ENCODE results near the gene MAP3K9. TPM values are rescaled to one million over a fixed set of nuclear protein-coding genes. Genes with fewer than 3 reads are reported as not detected.

The MAP3K9 gene
- total and polyA plus RNA-seq, 3 experiments from 2014 or later: 1.9 to 4.7 (median 4.0) TPM

- ChIA-PET CTCF (no interaction called here), POLR2A (no interaction called here)
- H3K27me3 Mint-ChIP-seq: no peaks in the 10 kb centered on the region
- H3K4me1 Mint-ChIP-seq: no peaks in the 10 kb centered on the region
- H3K4me1 ChIP-seq (ENCODE audit: insufficient read depth, low read length): no peaks in the 10 kb centered on the region
- no peak overlapping the region for H3K27ac ChIP-seq (ENCODE audit: low read depth, low read length)
- H3K4me3 Mint-ChIP-seq: no peak overlapping the region
- H3K9me3 Mint-ChIP-seq: no peaks in the 10 kb centered on the region
- no peak overlapping the region for H3K27ac Mint-ChIP-seq
- peaks cover under 1% of the 10 kb centered on the region for H3K36me3 ChIP-seq (ENCODE audit: insufficient read depth, low read length)
- H3K36me3 Mint-ChIP-seq: peaks cover 15 to 38% (median 17%) of the 10 kb centered on the region in 3 donors
- no peak overlapping the region for H3K4me3 ChIP-seq (ENCODE audit: low read length)
- DNase-seq: no peak
- H3K27me3 ChIP-seq (ENCODE audit: insufficient read depth, low read length, poor library complexity, severe bottlenecking): no peaks in the 10 kb centered on the region
- no peaks in the 10 kb centered on the region for H3K9me3 ChIP-seq (ENCODE audit: low read length)
Measured at GRCh38 chr14:70753518-70753953, 55.8 kb downstream of the MAP3K9 start.

- Histone ChIP-seq H3K4me1 (ENCODE audit: insufficient read depth, low read length) (no peaks in the 10 kb centered on the region), H3K4me3 (ENCODE audit: low read length) (no peak overlapping the region), H3K36me3 (ENCODE audit: insufficient read depth, low read length) (peaks cover 5% of the 10 kb centered on the region), H3K27me3 (ENCODE audit: insufficient read depth, low read length, poor library complexity, severe bottlenecking) (no peaks in the 10 kb centered on the region), H3K9me3 (ENCODE audit: low read length) (no peaks in the 10 kb centered on the region), H3K27ac (ENCODE audit: low read depth, low read length) (no peak overlapping the region)
- Mint-ChIP-seq H3K4me3 (no peak overlapping the region), H3K36me3 (peaks cover 14 to 42% (median 20%) of the 10 kb centered on the region in 3 donors), H3K27me3 (no peaks in the 10 kb centered on the region), H3K4me1 (no peaks in the 10 kb centered on the region), H3K27ac (no peak overlapping the region), H3K9me3 (no peaks in the 10 kb centered on the region)
- DNase-seq: no peak
- POLR2A ChIA-PET: no interaction called here
- CTCF ChIA-PET: no interaction called here
Measured at GRCh38 chr14:70748422-70748821, 60.9 kb downstream of the MAP3K9 start.

GRCh38 chr14:70744641-70745040 is 64.7 kb downstream of the MAP3K9 start:
- Mint-ChIP-seq H3K36me3 (peaks cover 6 to 54% (median 22%) of the 10 kb centered on the region in 3 donors), H3K27ac (no peak overlapping the region), H3K9me3 (no peaks in the 10 kb centered on the region), H3K27me3 (no peaks in the 10 kb centered on the region), H3K4me3 (no peak overlapping the region), H3K4me1 (no peaks in the 10 kb centered on the region)
- CTCF ChIA-PET: no interaction called here
- no peaks in the 10 kb centered on the region for H3K27me3 ChIP-seq (ENCODE audit: insufficient read depth, low read length, poor library complexity, severe bottlenecking)
- no peaks in the 10 kb centered on the region for H3K4me1 ChIP-seq (ENCODE audit: insufficient read depth, low read length)
- no peak overlapping the region for H3K4me3 ChIP-seq (ENCODE audit: low read length)
- peaks cover 5% of the 10 kb centered on the region for H3K36me3 ChIP-seq (ENCODE audit: insufficient read depth, low read length)
- POLR2A ChIA-PET: no interaction called here
- H3K27ac ChIP-seq (ENCODE audit: low read depth, low read length): no peak overlapping the region
- H3K9me3 ChIP-seq (ENCODE audit: low read length): no peaks in the 10 kb centered on the region
- no peak for DNase-seq

- Mint-ChIP-seq H3K4me1 (no peaks in the 10 kb centered on the region), H3K27ac (peak overlapping the region in 1 of 8 donors; percentile 66), H3K27me3 (peaks cover 0 to 2% of the 10 kb centered on the region in 2 donors), H3K9me3 (no peaks in the 10 kb centered on the region), H3K4me3 (no peak overlapping the region), H3K36me3 (peaks cover 0 to 56% (median 21%) of the 10 kb centered on the region in 3 donors)
- Histone ChIP-seq H3K27ac (ENCODE audit: low read depth, low read length) (no peak overlapping the region), H3K36me3 (ENCODE audit: insufficient read depth, low read length) (no peaks in the 10 kb centered on the region), H3K9me3 (ENCODE audit: low read length) (no peaks in the 10 kb centered on the region), H3K4me3 (ENCODE audit: low read length) (no peak overlapping the region), H3K27me3 (ENCODE audit: insufficient read depth, low read length, poor library complexity, severe bottlenecking) (no peaks in the 10 kb centered on the region), H3K4me1 (ENCODE audit: insufficient read depth, low read length) (no peaks in the 10 kb centered on the region)
- ChIA-PET CTCF (no interaction called here), POLR2A (no interaction called here)
- no peak for DNase-seq
Measured at GRCh38 chr14:70742316-70742715, 67.0 kb downstream of the MAP3K9 start.

- POLR2A ChIA-PET: no interaction called here
- peaks cover 0 to 2% of the 10 kb centered on the region in 2 donors for H3K27me3 Mint-ChIP-seq
- no peaks in the 10 kb centered on the region for H3K4me1 Mint-ChIP-seq
- Histone ChIP-seq H3K4me3 (ENCODE audit: low read length) (no peak overlapping the region), H3K27ac (ENCODE audit: low read depth, low read length) (no peak overlapping the region), H3K4me1 (ENCODE audit: insufficient read depth, low read length) (no peaks in the 10 kb centered on the region), H3K9me3 (ENCODE audit: low read length) (no peaks in the 10 kb centered on the region), H3K27me3 (ENCODE audit: insufficient read depth, low read length, poor library complexity, severe bottlenecking) (no peaks in the 10 kb centered on the region), H3K36me3 (ENCODE audit: insufficient read depth, low read length) (no peaks in the 10 kb centered on the region)
- CTCF ChIA-PET: no interaction called here
- H3K36me3 Mint-ChIP-seq: peaks cover 0 to 56% (median 17%) of the 10 kb centered on the region in 3 donors
- no peak overlapping the region for H3K27ac Mint-ChIP-seq
- H3K4me3 Mint-ChIP-seq: no peak overlapping the region
- H3K9me3 Mint-ChIP-seq: no peaks in the 10 kb centered on the region
- DNase-seq: no peak
Measured at GRCh38 chr14:70741482-70741881, 67.8 kb downstream of the MAP3K9 start.

GRCh38 chr14:70735043-70735442 is 74.3 kb downstream of the MAP3K9 start:
- Histone ChIP-seq H3K27ac (ENCODE audit: low read depth, low read length) (no peak overlapping the region), H3K4me3 (ENCODE audit: low read length) (no peak overlapping the region), H3K36me3 (ENCODE audit: insufficient read depth, low read length) (no peaks in the 10 kb centered on the region), H3K27me3 (ENCODE audit: insufficient read depth, low read length, poor library complexity, severe bottlenecking) (no peaks in the 10 kb centered on the region), H3K4me1 (ENCODE audit: insufficient read depth, low read length) (no peaks in the 10 kb centered on the region), H3K9me3 (ENCODE audit: low read length) (no peaks in the 10 kb centered on the region)
- DNase-seq: no peak
- H3K4me1 Mint-ChIP-seq: no peaks in the 10 kb centered on the region
- no peaks in the 10 kb centered on the region for H3K9me3 Mint-ChIP-seq
- POLR2A ChIA-PET: no interaction called here
- peaks cover 11 to 67% (median 36%) of the 10 kb centered on the region in 3 donors for H3K36me3 Mint-ChIP-seq
- CTCF ChIA-PET: no interaction called here
- no peak overlapping the region for H3K27ac Mint-ChIP-seq
- H3K4me3 Mint-ChIP-seq: no peak overlapping the region
- H3K27me3 Mint-ChIP-seq: peaks cover 0 to 2% of the 10 kb centered on the region in 2 donors

GRCh38 chr14:70731447-70732239 is 77.7 kb downstream of the MAP3K9 start:
- H3K27ac Mint-ChIP-seq: peak overlapping the region in 2 of 8 donors; percentile 30 to 72
- ChIA-PET POLR2A (no interaction called here), CTCF (no interaction called here)
- no peaks in the 10 kb centered on the region for H3K4me1 ChIP-seq (ENCODE audit: insufficient read depth, low read length)
- no peaks in the 10 kb centered on the region for H3K27me3 ChIP-seq (ENCODE audit: insufficient read depth, low read length, poor library complexity, severe bottlenecking)
- no peak overlapping the region for H3K4me3 ChIP-seq (ENCODE audit: low read length)
- H3K4me3 Mint-ChIP-seq: no peak overlapping the region
- no peak overlapping the region for H3K27ac ChIP-seq (ENCODE audit: low read depth, low read length)
- no peaks in the 10 kb centered on the region for H3K36me3 ChIP-seq (ENCODE audit: insufficient read depth, low read length)
- H3K27me3 Mint-ChIP-seq: no peaks in the 10 kb centered on the region
- H3K36me3 Mint-ChIP-seq: peaks cover 11 to 46% (median 30%) of the 10 kb centered on the region in 3 donors
- no peaks in the 10 kb centered on the region for H3K4me1 Mint-ChIP-seq
- no peaks in the 10 kb centered on the region for H3K9me3 Mint-ChIP-seq
- DNase-seq: no peak
- no peaks in the 10 kb centered on the region for H3K9me3 ChIP-seq (ENCODE audit: low read length)

GRCh38 chr14:70730393-70730792 is 78.9 kb downstream of the MAP3K9 start:
- CTCF ChIA-PET: no interaction called here
- peaks cover 11 to 41% (median 23%) of the 10 kb centered on the region in 3 donors for H3K36me3 Mint-ChIP-seq
- no peaks in the 10 kb centered on the region for H3K27me3 Mint-ChIP-seq
- H3K9me3 Mint-ChIP-seq: no peaks in the 10 kb centered on the region
- POLR2A ChIA-PET: no interaction called here
- no peak for DNase-seq
- H3K4me1 Mint-ChIP-seq: no peaks in the 10 kb centered on the region
- no peak overlapping the region for H3K4me3 Mint-ChIP-seq
- no peak overlapping the region for H3K4me3 ChIP-seq (ENCODE audit: low read length)
- H3K27ac Mint-ChIP-seq: no peak overlapping the region
- H3K27ac ChIP-seq (ENCODE audit: low read depth, low read length): no peak overlapping the region
- no peaks in the 10 kb centered on the region for H3K27me3 ChIP-seq (ENCODE audit: insufficient read depth, low read length, poor library complexity, severe bottlenecking)
- H3K4me1 ChIP-seq (ENCODE audit: insufficient read depth, low read length): no peaks in the 10 kb centered on the region
- no peaks in the 10 kb centered on the region for H3K36me3 ChIP-seq (ENCODE audit: insufficient read depth, low read length)
- H3K9me3 ChIP-seq (ENCODE audit: low read length): no peaks in the 10 kb centered on the region
